Neural crest cell (in vitro differentiated cells): Measurements from ENCODE around the gene ZNF763. TPM values are rescaled to one million over a fixed set of nuclear protein-coding genes. Genes with fewer than 3 reads are reported as not detected.
"Not testable (repeated sequence)": the region's sequence is repeated elsewhere in the genome, so short reads cannot be mapped to it uniquely, and the experiment has no call there.

ENCODE experiments used
- DNase-seq: peaks from one replicate; pipeline ENCODE4 v3.0.0; 2021; ENCODE audit warnings: low read depth, mixed read lengths, low spot score
- H3K27ac Mint-ChIP-seq: one replicate; pipeline ENCODE4 v1.8.0; 2021; ENCODE audit warnings: mild to moderate bottlenecking, mixed read lengths; ENCODE audit not compliant: unreplicated experiment
- H3K27me3 Mint-ChIP-seq: 2 replicates; pipeline ENCODE4 v1.8.0; 2021; ENCODE audit warnings: low read depth, mild to moderate bottlenecking, mixed read lengths
- H3K36me3 Mint-ChIP-seq: 2 replicates; pipeline ENCODE4 v1.8.0; 2021; ENCODE audit warnings: low read depth, mild to moderate bottlenecking, mixed read lengths
- H3K4me1 Mint-ChIP-seq: 2 replicates; pipeline ENCODE4 v1.8.0; 2021; ENCODE audit warnings: mixed read lengths
- H3K4me3 Mint-ChIP-seq: one replicate; pipeline ENCODE4 v1.8.0; 2021; ENCODE audit warnings: mild to moderate bottlenecking, mixed read lengths
- H3K9me3 Mint-ChIP-seq: 2 replicates; pipeline ENCODE4 v1.8.0; 2021; ENCODE audit warnings: mixed read lengths
- CTCF ChIP-seq: fragments of 200-600 bp; sonication (generic); conservative IDR thresholded peaks from 2 replicates; pipeline ENCODE4 v1.5.0; 2021; ENCODE audit warnings: antibody characterized with exemption, mild to moderate bottlenecking
- total RNA-seq: library from RNA; stranded (reverse); gene quantifications from 2 replicates; pipeline ENCODE4 v1.2.1, GENCODE V29; 2021

ZNF763 gene
- total RNA-seq, 1 donor from 2014 or later = 2.9 TPM

GRCh38 chr19:11931051-11931450 lies 33.8 kb upstream of the ZNF763 start:
- H3K27ac Mint-ChIP-seq = no peak overlapping the region
- H3K9me3 Mint-ChIP-seq = peaks cover 23% of the 10 kb centered on the region
- H3K4me3 Mint-ChIP-seq = peak overlapping the region; percentile 48
- H3K27me3 Mint-ChIP-seq = no peaks in the 10 kb centered on the region
- TF ChIP-seq CTCF = no peak
- peaks cover 72% of the 10 kb centered on the region for H3K36me3 Mint-ChIP-seq
- DNase-seq = no peak
- H3K4me1 Mint-ChIP-seq = peaks cover 8% of the 10 kb centered on the region

GRCh38 chr19:11931513-11931912 lies 33.3 kb upstream of the ZNF763 start:
- Mint-ChIP-seq H3K27ac (no peak overlapping the region), H3K9me3 (peaks cover 23% of the 10 kb centered on the region), H3K27me3 (no peaks in the 10 kb centered on the region), H3K4me1 (peaks cover 3% of the 10 kb centered on the region), H3K4me3 (peak overlapping the region; percentile 48), H3K36me3 (peaks cover 72% of the 10 kb centered on the region)
- TF ChIP-seq CTCF = no peak
- DNase-seq = no peak

GRCh38 chr19:11935829-11936228 lies 29.0 kb upstream of the ZNF763 start:
- Mint-ChIP-seq H3K9me3 (peaks cover 25% of the 10 kb centered on the region), H3K36me3 (peaks cover 66% of the 10 kb centered on the region)
- not testable (repeated sequence) for H3K4me1 Mint-ChIP-seq, H3K27me3 Mint-ChIP-seq, H3K27ac Mint-ChIP-seq, DNase-seq, H3K4me3 Mint-ChIP-seq

- H3K27me3 Mint-ChIP-seq, H3K4me3 Mint-ChIP-seq, H3K4me1 Mint-ChIP-seq, H3K27ac Mint-ChIP-seq, DNase-seq: not testable (repeated sequence)
- Mint-ChIP-seq H3K36me3 (peaks cover 65% of the 10 kb centered on the region), H3K9me3 (peaks cover 30% of the 10 kb centered on the region)
Observed at GRCh38 chr19:11938383-11938782, 26.5 kb upstream of the ZNF763 start.

GRCh38 chr19:11941361-11941887 lies 23.4 kb upstream of the ZNF763 start:
- H3K9me3 Mint-ChIP-seq = peaks cover 35% of the 10 kb centered on the region
- not testable (repeated sequence) for H3K27ac Mint-ChIP-seq, H3K4me1 Mint-ChIP-seq

GRCh38 chr19:11942008-11942842 lies 22.6 kb upstream of the ZNF763 start:
- Mint-ChIP-seq H3K4me1 (no peaks in the 10 kb centered on the region), H3K4me3 (no peak overlapping the region), H3K9me3 (peaks cover 35% of the 10 kb centered on the region)

More at GRCh38 chr19:11941361-11941887, 23.4 kb upstream of the ZNF763 start:
- not testable (repeated sequence) for DNase-seq, H3K27me3 Mint-ChIP-seq, H3K4me3 Mint-ChIP-seq
- peaks cover 75% of the 10 kb centered on the region for H3K36me3 Mint-ChIP-seq

More at GRCh38 chr19:11942008-11942842, 22.6 kb upstream of the ZNF763 start:
- H3K27ac Mint-ChIP-seq = no peak overlapping the region
- no peak for DNase-seq
- no peaks in the 10 kb centered on the region for H3K27me3 Mint-ChIP-seq
- no peak for TF ChIP-seq CTCF
- peaks cover 75% of the 10 kb centered on the region for H3K36me3 Mint-ChIP-seq
